Measurements from ENCODE around the gene CRY2. TPM values are rescaled to one million over a fixed set of nuclear protein-coding genes. Genes with fewer than 3 reads are reported as not detected.
"Not testable (repeated sequence)": the region's sequence is repeated elsewhere in the genome, so short reads cannot be mapped to it uniquely, and the experiment has no call there.

Gene CRY2
- total and polyA plus RNA-seq, 8 donors: 15.3 to 29.4 (median 20.7) TPM

GRCh38 chr11:45805305-45806071 lies 41.8 kb upstream of the CRY2 start:
- H3K27ac ChIP-seq: peak overlapping the region; percentile 82 to 88 (median 84)
- peaks cover 10 to 20% (median 11%) of the 10 kb centered on the region in 3 donors for H3K4me1 ChIP-seq
- H3K4me3 ChIP-seq: peak overlapping the region; percentile 47 to 87 (median 68)
- H3K27me3 ChIP-seq: no peaks in the 10 kb centered on the region
- WGBS, 2 donors: 8 to 9% methylated on average over 23 to 29 of the region's 29 CpGs
- H3K9me3 ChIP-seq: no peaks in the 10 kb centered on the region
- no peak for TF ChIP-seq CTCF (IDR thresholded peaks at IDR 0.05)
- peaks cover 0 to 5% (median 0%) of the 10 kb centered on the region in 3 donors for H3K36me3 ChIP-seq
- peak; percentile 38 to 55 (median 51) for ATAC-seq
- intact Hi-C loops (cut with DNase I): no loop called here
- DNase-seq: peak; percentile 33 to 80 (median 50)
- FAIRE-seq: no peak

- ATAC-seq (no peak), DNase-seq (peak in 2 of 6 donors; percentile 19 to 68)
- H3K4me3 ChIP-seq: peak overlapping the region; percentile 47 to 87 (median 68)
These were observed 41.0 kb upstream of the CRY2 start for GRCh38 chr11:45806072-45806933.

GRCh38 chr11:45806937-45807791 lies 40.1 kb upstream of the CRY2 start:
- intact Hi-C loops (cut with DNase I): no loop called here
- no peak for ATAC-seq
- Histone ChIP-seq H3K4me1 (peaks cover 10 to 20% (median 11%) of the 10 kb centered on the region in 3 donors), H3K9me3 (no peaks in the 10 kb centered on the region), H3K27ac (no peak overlapping the region), H3K36me3 (peaks cover 0 to 17% (median 4%) of the 10 kb centered on the region in 3 donors), H3K4me3 (peak overlapping the region in 2 of 4 donors; percentile 60 to 87), H3K27me3 (no peaks in the 10 kb centered on the region)
- no peak for TF ChIP-seq CTCF (IDR thresholded peaks at IDR 0.05)
- 53 to 59% methylated on average over 7 of the region's 7 CpGs for WGBS, 2 donors
- DNase-seq: no peak
- FAIRE-seq: no peak

More at GRCh38 chr11:45806072-45806933, 41.0 kb upstream of the CRY2 start:
- H3K27me3 ChIP-seq: no peaks in the 10 kb centered on the region
- 29 to 38% methylated on average over 20 of the region's 20 CpGs for WGBS, 2 donors
- intact Hi-C loops (cut with DNase I): no loop called here
- FAIRE-seq: no peak
- H3K27ac ChIP-seq: peak overlapping the region in 1 of 4 donors; percentile 85
- H3K9me3 ChIP-seq: no peaks in the 10 kb centered on the region
- peaks cover 10 to 20% (median 11%) of the 10 kb centered on the region in 3 donors for H3K4me1 ChIP-seq
- peaks cover 0 to 12% (median 4%) of the 10 kb centered on the region in 3 donors for H3K36me3 ChIP-seq
- no peak for TF ChIP-seq CTCF (IDR thresholded peaks at IDR 0.05)

- Histone ChIP-seq H3K4me3 (peak overlapping the region in 2 of 4 donors; percentile 60 to 87), H3K27me3 (no peaks in the 10 kb centered on the region), H3K9me3 (no peaks in the 10 kb centered on the region), H3K36me3 (peaks cover 0 to 17% (median 4%) of the 10 kb centered on the region in 3 donors), H3K4me1 (peaks cover 10 to 20% (median 11%) of the 10 kb centered on the region in 3 donors), H3K27ac (no peak overlapping the region)
- DNase-seq (no peak), FAIRE-seq (no peak), ATAC-seq (no peak)
- WGBS, 2 donors: 18 to 29% methylated on average over 4 of the region's 4 CpGs
- no peak for TF ChIP-seq CTCF (IDR thresholded peaks at IDR 0.05)
- intact Hi-C loops (cut with DNase I): no loop called here
These were observed 39.5 kb upstream of the CRY2 start for GRCh38 chr11:45807792-45808238.

GRCh38 chr11:45808427-45808826 lies 38.8 kb upstream of the CRY2 start:
- peaks cover 10 to 20% (median 11%) of the 10 kb centered on the region in 3 donors for H3K4me1 ChIP-seq
- H3K27ac ChIP-seq; intact Hi-C loops (cut with DNase I); DNase-seq; H3K27me3 ChIP-seq; ATAC-seq; H3K9me3 ChIP-seq; FAIRE-seq; H3K4me3 ChIP-seq: not testable (repeated sequence)
- H3K36me3 ChIP-seq: peaks cover 0 to 17% (median 4%) of the 10 kb centered on the region in 3 donors
- WGBS, 2 donors: 90 to 96% methylated on average over 6 of the region's 6 CpGs

Data from pancreas (tissue), 10 donors.